C1 segment of cervical spinal cord (tissue), 14 donors: ENCODE results near the gene SH3BGR.
"Not testable (repeated sequence)": the region's sequence is repeated elsewhere in the genome, so short reads cannot be mapped to it uniquely, and the experiment has no call there.

Experiments
- DNase-seq, 14 donors: peaks; one replicate each; lab custom pipeline; 2025; lab: John Stamatoyannopoulos, UW

SH3BGR gene

DNA sequence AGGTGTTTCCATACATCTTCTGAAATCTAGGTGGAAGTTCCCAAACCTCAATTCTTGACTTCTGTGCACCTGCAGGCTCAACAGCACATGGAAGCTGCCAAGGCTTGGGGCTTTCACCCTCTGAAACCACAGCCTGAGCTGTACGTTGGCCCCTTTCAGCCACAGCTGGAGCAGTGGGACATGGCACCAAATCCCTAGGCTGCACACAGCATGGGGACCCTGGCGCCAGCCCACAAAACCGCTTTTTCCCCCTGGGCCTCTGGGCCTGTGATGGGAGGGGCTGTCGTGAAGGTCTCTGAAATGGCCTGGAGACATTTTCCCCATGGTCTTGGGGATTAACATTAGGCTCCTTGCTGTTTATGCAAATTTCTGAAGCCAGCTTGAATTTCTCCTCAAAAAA lies 88.6 kb downstream of the SH3BGR start:
- not testable (repeated sequence) for DNase-seq

DNA sequence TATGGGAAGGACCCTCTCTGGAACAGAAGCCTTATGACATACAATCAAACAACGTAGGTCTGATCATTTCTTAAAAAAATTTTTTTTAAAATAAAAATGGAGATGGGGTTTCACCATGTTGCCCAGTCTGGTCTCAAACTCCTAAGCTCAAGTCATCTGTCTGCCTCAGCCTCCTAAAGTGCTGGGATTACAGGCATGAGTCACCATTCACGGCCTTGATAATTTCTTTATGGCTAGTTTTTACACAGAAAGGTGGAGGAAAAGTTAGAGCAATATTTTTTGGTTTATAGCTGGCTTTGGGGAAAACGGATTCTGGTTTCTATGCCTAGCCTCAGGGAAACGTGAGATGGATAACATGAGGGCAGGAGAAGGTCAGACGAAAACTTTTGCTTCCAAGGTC lies 91.0 kb downstream of the SH3BGR start:
- no peak for DNase-seq

GRCh38 chr21:39546522-39546921 lies 94.8 kb downstream of the SH3BGR start:
- no peak for DNase-seq

- DNase-seq: no peak
Measured at GRCh38 chr21:39552856-39553255, 101.1 kb downstream of the SH3BGR start.

- no peak for DNase-seq
Measured at GRCh38 chr21:39553331-39553730, 101.6 kb downstream of the SH3BGR start.

DNA sequence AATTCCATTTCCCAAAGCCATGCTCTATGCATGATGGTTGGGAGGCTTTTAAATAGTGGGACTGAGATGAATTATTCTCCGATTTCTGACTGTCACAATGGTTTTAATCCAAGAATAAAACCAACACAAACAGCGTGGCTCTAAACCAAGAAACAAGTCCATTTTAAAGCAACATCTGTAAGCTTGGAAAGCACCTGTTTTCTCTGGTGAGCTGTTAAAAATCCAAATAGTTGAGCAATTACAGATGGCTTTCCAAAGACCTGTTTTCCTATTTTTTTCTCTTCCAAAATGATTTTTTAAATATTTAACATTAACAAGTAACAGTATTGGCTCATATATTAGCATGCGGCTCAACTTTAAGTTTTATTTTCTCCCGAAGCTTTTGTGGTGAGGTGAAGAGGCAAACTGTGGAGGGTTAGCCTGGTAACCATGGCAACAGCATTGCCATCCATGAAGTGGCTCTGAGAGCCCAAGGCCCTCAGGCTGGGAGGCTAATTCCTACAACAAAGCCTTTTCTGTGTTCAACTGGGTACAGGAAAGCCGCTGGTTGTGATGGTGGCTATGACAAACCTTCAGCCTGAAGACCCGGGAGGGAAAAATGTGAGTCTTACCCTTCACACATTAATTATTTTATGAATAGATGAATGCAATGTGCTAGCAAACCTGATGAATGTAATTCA lies 104.3 kb downstream of the SH3BGR start:
- peak in 3 of 14 donors; percentile 2 to 24 (median 11) for DNase-seq

- no peak for DNase-seq
Measured at GRCh38 chr21:39559511-39559910, 107.7 kb downstream of the SH3BGR start.

GRCh38 chr21:39561140-39561539 lies 109.4 kb downstream of the SH3BGR start:
- DNase-seq: no peak

DNA sequence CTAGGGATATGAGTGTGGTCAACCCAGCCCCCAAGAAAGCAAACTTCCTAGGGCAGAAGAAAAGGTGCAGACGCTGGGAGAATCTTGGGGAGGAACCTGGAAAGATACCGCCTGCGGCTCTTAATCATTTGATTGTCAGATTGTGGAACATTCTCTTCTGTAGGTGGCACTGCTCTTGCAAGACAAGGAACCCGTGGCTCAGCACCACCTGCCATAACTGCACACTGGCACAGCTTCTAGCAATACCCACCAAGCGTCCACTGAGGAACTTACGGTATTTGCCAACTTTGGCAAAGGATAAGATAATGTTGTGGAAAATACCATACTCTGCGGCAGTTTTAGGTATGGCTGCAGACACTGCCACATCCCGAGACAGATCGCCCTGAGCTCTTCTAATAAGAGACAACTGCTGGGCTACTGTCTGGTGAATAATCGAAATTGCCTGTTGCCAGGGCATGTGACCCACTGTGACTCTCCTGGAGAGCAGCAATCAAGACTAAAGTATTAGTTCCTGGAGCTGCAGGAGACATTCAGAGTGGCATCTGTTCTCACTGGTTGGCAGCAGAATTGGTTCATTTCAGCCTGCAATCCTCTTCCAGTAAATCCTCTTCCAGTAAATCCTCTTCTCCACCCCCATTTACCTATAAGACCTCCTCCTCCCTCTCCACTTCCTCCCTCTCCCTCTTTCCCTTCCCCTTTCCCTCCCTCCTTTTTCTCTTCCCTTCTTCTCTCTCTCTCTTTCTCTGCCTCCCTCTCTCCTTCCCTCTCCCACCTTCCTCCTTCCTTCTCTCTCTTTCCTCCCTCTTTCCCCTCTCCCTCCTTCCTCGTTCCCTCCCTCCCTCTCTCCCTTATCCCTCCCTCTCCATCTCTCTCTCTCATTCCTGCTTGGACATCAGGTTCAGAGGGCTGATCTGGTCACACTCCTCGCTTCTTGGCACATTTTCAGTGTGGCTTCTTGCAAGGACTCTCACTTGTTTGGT lies 111.3 kb downstream of the SH3BGR start:
- peak in 3 of 14 donors; percentile 4 to 32 (median 11) for DNase-seq

- DNase-seq: peak in 11 of 14 donors; percentile 16 to 78 (median 29)
Measured at GRCh38 chr21:39564200-39564599, 112.4 kb downstream of the SH3BGR start.
